HL-60 (cell line): ENCODE results near the gene CCDC9.

Source experiments
- CTCF ChIP-seq: IDR thresholded peaks from one replicate; pipeline ENCODE4 v1.5.1; 2011; ENCODE audit warnings: low read length, control low read depth, inconsistent platforms; ENCODE audit not compliant: insufficient read depth
- SPI1 ChIP-seq: IDR thresholded peaks from 2 replicates; pipeline ENCODE4 v1.6.1; 2012; ENCODE audit warnings: low read depth, mild to moderate bottlenecking, borderline replicate concordance

GRCh38 chr19:47210180-47210490, 46.2 kb upstream of the CCDC9 start:
- TF ChIP-seq SPI1 (no peak; the same call in 1 of the 2 replicates), CTCF (no peak)
